Stimulated activated CD8-positive, alpha-beta memory T cell treated with anti-CD3 and anti-CD28 coated beads, Interleukin-7, amount 100 ng/mL, for 24 hours (primary cell): ENCODE measurements around the gene RANBP6.
"Not testable (repeated sequence)": the region's sequence is repeated elsewhere in the genome, so short reads cannot be mapped to it uniquely, and the experiment has no call there.

Experiments
- DNase-seq: peaks from one replicate; pipeline ENCODE4 v3.0.0-alpha.2; 2020; ENCODE audit warnings: low read depth

The RANBP6 gene

GRCh38 chr9:6015278-6016157 is at the start of gene RANBP6:
Gene RANBP6, minus strand, starts transcription at chr9:6015624. Its CDS starts 17 bp downstream, at chr9:6015607.
- peak; percentile 85 for DNase-seq

- DNase-seq: not testable (repeated sequence)
These were observed 47.7 kb upstream of the RANBP6 start for GRCh38 chr9:6063146-6063545.

GRCh38 chr9:6055666-6056065 is 40.2 kb upstream of the RANBP6 start:
- no peak for DNase-seq

- DNase-seq: no peak
These were observed 39.8 kb upstream of the RANBP6 start for GRCh38 chr9:6055216-6055615.

- DNase-seq: peak; percentile 30
These were observed 39.1 kb upstream of the RANBP6 start for GRCh38 chr9:6054280-6055099.

- DNase-seq: no peak
These were observed 37.0 kb upstream of the RANBP6 start for GRCh38 chr9:6052293-6052919.

- DNase-seq: no peak
These were observed 36.1 kb upstream of the RANBP6 start for GRCh38 chr9:6051511-6051950.

- DNase-seq: no peak
These were observed 34.4 kb upstream of the RANBP6 start for GRCh38 chr9:6049798-6050197.

- no peak for DNase-seq
These were observed 32.6 kb upstream of the RANBP6 start for GRCh38 chr9:6048039-6048438.

- DNase-seq: no peak
These were observed 31.6 kb upstream of the RANBP6 start for GRCh38 chr9:6047020-6047419.

- no peak for DNase-seq
These were observed 29.9 kb upstream of the RANBP6 start for GRCh38 chr9:6045364-6045763.

GRCh38 chr9:6040077-6040476 is 24.7 kb upstream of the RANBP6 start:
- DNase-seq: no peak

GRCh38 chr9:6036391-6036790 is 21.0 kb upstream of the RANBP6 start:
- DNase-seq: no peak

GRCh38 chr9:6034954-6035353 is 19.5 kb upstream of the RANBP6 start:
- no peak for DNase-seq

- no peak for DNase-seq
These were observed 14.3 kb upstream of the RANBP6 start for GRCh38 chr9:6029604-6030274.

- DNase-seq: no peak
These were observed 8.7 kb upstream of the RANBP6 start for GRCh38 chr9:6024035-6024554.

- DNase-seq: not testable (repeated sequence)
These were observed 1.6 kb upstream of the RANBP6 start for GRCh38 chr9:6016975-6017374.

- no peak for DNase-seq
These were observed 654 bp downstream of the RANBP6 start for GRCh38 chr9:6014670-6015270.

GRCh38 chr9:6008169-6008979 is 7.0 kb downstream of the RANBP6 start:
- peak; percentile 83 for DNase-seq

- DNase-seq: peak; percentile 50
These were observed 7.7 kb downstream of the RANBP6 start for GRCh38 chr9:6007770-6008168.
